Karpas-422 (cell line): ENCODE data around the gene HTRA2. TPM values are rescaled to one million over a fixed set of nuclear protein-coding genes. Genes with fewer than 3 reads are reported as not detected.

Source experiments
- DNase-seq: peaks from one replicate; pipeline ENCODE4 v3.0.0-alpha.2; 2015
- H2AFZ ChIP-seq: fragments of 200-600 bp; sonication (generic); 2 replicates; pipeline ENCODE4 v1.6.1; 2014; ENCODE audit warnings: antibody characterized with exemption, low read length, mixed read lengths
- H3K27ac ChIP-seq: fragments of 200-600 bp; sonication (generic); 2 replicates; pipeline ENCODE4 v1.5.1; 2014; ENCODE audit warnings: mild to moderate bottlenecking, low read length, moderate library complexity
- H3K27me3 ChIP-seq: fragments of 200-600 bp; sonication (generic); 2 replicates; pipeline ENCODE4 v1.6.1; 2014; ENCODE audit warnings: low read length, mixed read lengths
- H3K36me3 ChIP-seq: fragments of 200-600 bp; sonication (generic); 2 replicates; pipeline ENCODE4 v1.6.1; 2014; ENCODE audit warnings: low read length, mixed read lengths; ENCODE audit not compliant: insufficient read depth
- H3K4me1 ChIP-seq: fragments of 200-600 bp; sonication (generic); 2 replicates; pipeline ENCODE4 v1.6.1; 2014; ENCODE audit warnings: mild to moderate bottlenecking, low read length, mixed read lengths
- H3K4me2 ChIP-seq: fragments of 200-600 bp; sonication (generic); 2 replicates; pipeline ENCODE4 v1.6.1; 2014; ENCODE audit warnings: low read length, low read depth, mild to moderate bottlenecking; ENCODE audit not compliant: poor library complexity, severe bottlenecking
- H3K4me3 ChIP-seq: fragments of 200-600 bp; sonication (generic); 2 replicates; pipeline ENCODE4 v1.5.1; 2014; ENCODE audit warnings: mild to moderate bottlenecking, antibody characterized with exemption, low read length, mixed read lengths
- H3K79me2 ChIP-seq: fragments of 200-600 bp; sonication (generic); 2 replicates; pipeline ENCODE4 v1.6.1; 2014; ENCODE audit warnings: mild to moderate bottlenecking, low read length, mixed read lengths
- H3K9ac ChIP-seq: fragments of 200-600 bp; sonication (generic); 2 replicates; pipeline ENCODE4 v1.6.0; 2014; ENCODE audit warnings: low read length
- H3K9me2 ChIP-seq: fragments of 200-600 bp; sonication (generic), shearing (Covaris generic); replicated peaks from 2 replicates; pipeline ENCODE4 v1.6.0; 2014; ENCODE audit warnings: mild to moderate bottlenecking, low read length, moderate library complexity; ENCODE audit not compliant: insufficient read depth
- H3K9me3 ChIP-seq: fragments of 300-700, 200-600 bp; sonication (generic); 2 replicates; pipeline ENCODE4 v1.6.1; 2014; ENCODE audit warnings: low read length, mixed read lengths
- H4K20me1 ChIP-seq: fragments of 200-600 bp; sonication (generic); 2 replicates; pipeline ENCODE4 v1.6.1; 2014; ENCODE audit warnings: mild to moderate bottlenecking, antibody characterized with exemption, low read length, low read depth; ENCODE audit not compliant: insufficient read depth
- total RNA-seq: library from RNA; depleted of rRNA; stranded (reverse); fragments of >200 nt; shearing (Covaris generic); gene quantifications from 2 replicates; pipeline ENCODE4 v1.2.3, GENCODE V29; 2014; ENCODE audit warnings: low replicate concordance

Gene HTRA2
- total RNA-seq, 1 experiment from 2014 or later: 36.8 TPM

DNA sequence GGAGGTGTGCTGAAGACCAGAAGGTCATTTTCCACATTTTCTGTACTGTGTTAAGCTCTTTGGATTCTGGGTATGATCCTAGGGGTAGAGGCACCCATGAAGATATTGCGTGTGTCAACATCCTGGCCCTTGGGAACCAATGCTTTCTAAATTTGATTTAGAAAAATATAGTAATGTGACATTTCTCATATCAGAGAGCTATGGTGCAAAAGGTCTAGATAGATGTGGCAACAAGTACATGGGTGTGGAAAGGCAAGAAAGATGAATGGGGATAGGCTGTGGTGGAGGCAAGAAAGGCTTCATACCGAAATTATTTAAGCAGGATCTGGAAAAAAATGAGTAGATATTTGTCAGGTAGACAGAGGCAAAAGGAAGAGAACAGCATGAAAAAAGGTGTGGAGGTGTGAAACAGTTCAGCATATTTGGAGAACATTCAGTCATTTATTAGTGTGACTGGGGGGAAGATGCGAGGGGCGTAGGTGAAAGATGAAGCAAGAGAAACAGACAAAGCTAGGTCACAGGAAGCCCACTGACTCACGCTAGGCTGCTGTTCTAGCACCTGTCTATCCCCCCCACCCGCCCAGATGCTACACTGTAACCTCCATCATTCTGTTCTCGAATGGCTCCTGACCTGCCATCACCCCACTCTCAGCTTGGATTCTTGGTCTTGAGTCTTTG is 36.5 kb downstream of the HTRA2 start:
- no peak for DNase-seq
- no peak overlapping the region for H3K9ac ChIP-seq
- H3K36me3 ChIP-seq: no peaks in the 10 kb centered on the region
- H3K79me2 ChIP-seq: no peaks in the 10 kb centered on the region
- H3K9me3 ChIP-seq: no peaks in the 10 kb centered on the region
- H3K4me1 ChIP-seq: peaks cover 5% of the 10 kb centered on the region
- no peaks in the 10 kb centered on the region for H4K20me1 ChIP-seq
- no peaks in the 10 kb centered on the region for H3K9me2 ChIP-seq
- no peak overlapping the region for H2AFZ ChIP-seq
- no peak overlapping the region for H3K27ac ChIP-seq
- H3K4me3 ChIP-seq: no peak overlapping the region
- no peaks in the 10 kb centered on the region for H3K27me3 ChIP-seq
- H3K4me2 ChIP-seq: no peak overlapping the region

- H3K27me3 ChIP-seq: no peaks in the 10 kb centered on the region
- H3K79me2 ChIP-seq: no peaks in the 10 kb centered on the region
- no peak overlapping the region for H3K4me3 ChIP-seq
- no peaks in the 10 kb centered on the region for H4K20me1 ChIP-seq
- no peaks in the 10 kb centered on the region for H3K9me3 ChIP-seq
- peaks cover 8% of the 10 kb centered on the region for H3K4me1 ChIP-seq
- no peaks in the 10 kb centered on the region for H3K9me2 ChIP-seq
- no peak for DNase-seq
- H2AFZ ChIP-seq: no peak overlapping the region
- no peak overlapping the region for H3K4me2 ChIP-seq
- no peak overlapping the region for H3K9ac ChIP-seq
- H3K27ac ChIP-seq: no peak overlapping the region
- no peaks in the 10 kb centered on the region for H3K36me3 ChIP-seq
Measured at GRCh38 chr2:74566754-74567085, 37.0 kb downstream of the HTRA2 start.

DNA sequence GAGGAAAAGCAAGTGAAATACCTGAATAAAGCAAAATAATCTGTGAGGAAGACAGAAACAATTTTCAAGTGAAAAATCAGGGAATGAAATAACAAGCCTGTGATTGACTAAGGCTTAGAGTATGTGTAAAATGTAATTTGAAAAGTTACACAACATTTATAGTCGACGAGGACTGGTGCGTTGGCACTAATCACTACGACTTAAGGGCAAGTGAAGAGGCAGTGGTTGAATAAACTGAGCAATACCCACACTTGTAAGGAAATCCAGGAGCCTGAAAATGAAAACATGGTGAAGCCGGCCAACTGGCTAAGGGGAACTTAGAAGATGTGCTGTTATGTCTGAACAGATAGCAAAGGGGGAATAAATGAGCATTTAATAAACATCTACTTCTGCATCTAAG is 38.1 kb downstream of the HTRA2 start:
- Histone ChIP-seq H3K4me2 (no peak overlapping the region), H3K9me2 (no peaks in the 10 kb centered on the region), H3K9ac (no peak overlapping the region), H4K20me1 (no peaks in the 10 kb centered on the region), H3K9me3 (no peaks in the 10 kb centered on the region), H3K4me1 (peaks cover 13% of the 10 kb centered on the region), H3K4me3 (no peak overlapping the region), H3K79me2 (no peaks in the 10 kb centered on the region), H3K27ac (no peak overlapping the region), H2AFZ (no peak overlapping the region), H3K36me3 (no peaks in the 10 kb centered on the region), H3K27me3 (no peaks in the 10 kb centered on the region)
- DNase-seq: no peak

GRCh38 chr2:74569686-74570085 is 40.0 kb downstream of the HTRA2 start:
- Histone ChIP-seq H3K79me2 (no peaks in the 10 kb centered on the region), H3K4me3 (no peak overlapping the region), H3K4me2 (no peak overlapping the region), H4K20me1 (no peaks in the 10 kb centered on the region), H3K27ac (no peak overlapping the region), H3K9me2 (no peaks in the 10 kb centered on the region), H3K36me3 (no peaks in the 10 kb centered on the region), H3K27me3 (no peaks in the 10 kb centered on the region), H3K4me1 (peaks cover 27% of the 10 kb centered on the region), H2AFZ (no peak overlapping the region), H3K9ac (no peak overlapping the region), H3K9me3 (no peaks in the 10 kb centered on the region)
- no peak for DNase-seq

GRCh38 chr2:74571058-74571457 is 41.3 kb downstream of the HTRA2 start:
- Histone ChIP-seq H3K4me2 (peak overlapping the region; percentile 1), H3K9me2 (no peaks in the 10 kb centered on the region), H3K4me1 (peaks cover 28% of the 10 kb centered on the region), H3K9ac (no peak overlapping the region), H2AFZ (peak overlapping the region; percentile 64), H4K20me1 (no peaks in the 10 kb centered on the region), H3K27ac (no peak overlapping the region), H3K4me3 (no peak overlapping the region), H3K79me2 (no peaks in the 10 kb centered on the region), H3K9me3 (no peaks in the 10 kb centered on the region), H3K36me3 (no peaks in the 10 kb centered on the region), H3K27me3 (no peaks in the 10 kb centered on the region)
- DNase-seq: peak; percentile 72

GRCh38 chr2:74572178-74572925 is 42.6 kb downstream of the HTRA2 start:
- Histone ChIP-seq H2AFZ (peak overlapping the region; percentile 33; the same call in 1 of the 2 replicates), H3K4me3 (no peak overlapping the region), H3K27ac (no peak overlapping the region), H3K9ac (no peak overlapping the region), H3K79me2 (no peaks in the 10 kb centered on the region), H3K27me3 (no peaks in the 10 kb centered on the region), H3K4me2 (no peak overlapping the region), H4K20me1 (no peaks in the 10 kb centered on the region), H3K4me1 (peaks cover 32% of the 10 kb centered on the region), H3K9me2 (no peaks in the 10 kb centered on the region), H3K9me3 (no peaks in the 10 kb centered on the region), H3K36me3 (no peaks in the 10 kb centered on the region)
- DNase-seq: peak; percentile 62

- H3K27ac ChIP-seq: peak overlapping the region; percentile 65
- H3K9me2 ChIP-seq: no peaks in the 10 kb centered on the region
- no peaks in the 10 kb centered on the region for H3K36me3 ChIP-seq
- no peaks in the 10 kb centered on the region for H3K27me3 ChIP-seq
- H3K4me1 ChIP-seq: peaks cover 36% of the 10 kb centered on the region
- H4K20me1 ChIP-seq: no peaks in the 10 kb centered on the region
- H3K79me2 ChIP-seq: no peaks in the 10 kb centered on the region
- no peaks in the 10 kb centered on the region for H3K9me3 ChIP-seq
- peak overlapping the region; percentile 67 for H3K4me2 ChIP-seq
- H3K4me3 ChIP-seq: peak overlapping the region; percentile 42
- peak; percentile 91 for DNase-seq
- H3K9ac ChIP-seq: peak overlapping the region; percentile 40
- peak overlapping the region; percentile 91 for H2AFZ ChIP-seq
Measured at GRCh38 chr2:74573747-74574562, 44.2 kb downstream of the HTRA2 start.

- Histone ChIP-seq H2AFZ (no peak overlapping the region), H3K4me2 (no peak overlapping the region), H3K4me1 (peaks cover 36% of the 10 kb centered on the region), H3K27ac (no peak overlapping the region), H3K27me3 (no peaks in the 10 kb centered on the region), H3K9me2 (no peaks in the 10 kb centered on the region), H3K79me2 (no peaks in the 10 kb centered on the region), H3K9ac (no peak overlapping the region), H4K20me1 (no peaks in the 10 kb centered on the region), H3K36me3 (no peaks in the 10 kb centered on the region), H3K4me3 (no peak overlapping the region), H3K9me3 (no peaks in the 10 kb centered on the region)
- DNase-seq: no peak
Measured at GRCh38 chr2:74575320-74575719, 45.6 kb downstream of the HTRA2 start.
